Body of pancreas (tissue), 4 donors: ENCODE results near the gene SLC51B.

Experiments used
- CTCF ChIP-seq, 7 experiments: fragments of 450-650 bp in 4 of 7; fragments of 200-600 bp in 3 of 7; sonication (generic) in 3 of 7; IDR thresholded peaks; one replicate each; pipeline ENCODE4 v1.5.1; 2016 to 2019; ENCODE audit warnings: antibody characterized with exemption in 7 of 7
- POLR2A ChIP-seq, 3 donors: fragments of 450-650 bp; IDR thresholded peaks; one replicate each; pipeline ENCODE4 v1.6.1; 2016; ENCODE audit warnings: antibody characterized with exemption in 3 of 3, mild to moderate bottlenecking in 2 of 3

DNA sequence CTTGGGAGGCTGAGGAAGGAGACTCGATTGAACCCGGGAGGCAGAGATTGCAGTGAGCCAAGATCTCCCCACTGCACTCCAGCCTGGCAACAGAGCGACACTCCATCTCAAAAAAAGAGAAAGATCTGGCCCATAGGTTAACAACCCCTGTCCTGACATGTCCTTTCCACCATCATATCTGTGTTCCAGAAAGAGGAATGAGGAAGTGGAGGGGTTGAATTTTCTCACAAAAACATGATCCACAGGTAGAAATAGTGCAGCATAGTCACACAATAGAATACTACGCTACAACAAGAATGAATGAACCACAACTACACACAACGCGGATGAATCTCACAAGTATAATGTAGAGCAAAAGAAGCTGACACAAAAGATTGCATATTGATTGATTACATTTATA lies 4.7 kb upstream of the SLC51B start:
- TF ChIP-seq CTCF (IDR thresholded peaks at IDR 0.05): no peak
- TF ChIP-seq POLR2A (IDR thresholded peaks at IDR 0.05): no peak
